ENCODE measurements around the gene SCARB1. TPM values are rescaled to one million over a fixed set of nuclear protein-coding genes. Genes with fewer than 3 reads are reported as not detected.
A peak's percentile ranks its signal among the peaks of the same experiment; 100 is the strongest.

Gene SCARB1
- total RNA-seq, 1 experiment from 2014 or later = 359 TPM

DNA sequence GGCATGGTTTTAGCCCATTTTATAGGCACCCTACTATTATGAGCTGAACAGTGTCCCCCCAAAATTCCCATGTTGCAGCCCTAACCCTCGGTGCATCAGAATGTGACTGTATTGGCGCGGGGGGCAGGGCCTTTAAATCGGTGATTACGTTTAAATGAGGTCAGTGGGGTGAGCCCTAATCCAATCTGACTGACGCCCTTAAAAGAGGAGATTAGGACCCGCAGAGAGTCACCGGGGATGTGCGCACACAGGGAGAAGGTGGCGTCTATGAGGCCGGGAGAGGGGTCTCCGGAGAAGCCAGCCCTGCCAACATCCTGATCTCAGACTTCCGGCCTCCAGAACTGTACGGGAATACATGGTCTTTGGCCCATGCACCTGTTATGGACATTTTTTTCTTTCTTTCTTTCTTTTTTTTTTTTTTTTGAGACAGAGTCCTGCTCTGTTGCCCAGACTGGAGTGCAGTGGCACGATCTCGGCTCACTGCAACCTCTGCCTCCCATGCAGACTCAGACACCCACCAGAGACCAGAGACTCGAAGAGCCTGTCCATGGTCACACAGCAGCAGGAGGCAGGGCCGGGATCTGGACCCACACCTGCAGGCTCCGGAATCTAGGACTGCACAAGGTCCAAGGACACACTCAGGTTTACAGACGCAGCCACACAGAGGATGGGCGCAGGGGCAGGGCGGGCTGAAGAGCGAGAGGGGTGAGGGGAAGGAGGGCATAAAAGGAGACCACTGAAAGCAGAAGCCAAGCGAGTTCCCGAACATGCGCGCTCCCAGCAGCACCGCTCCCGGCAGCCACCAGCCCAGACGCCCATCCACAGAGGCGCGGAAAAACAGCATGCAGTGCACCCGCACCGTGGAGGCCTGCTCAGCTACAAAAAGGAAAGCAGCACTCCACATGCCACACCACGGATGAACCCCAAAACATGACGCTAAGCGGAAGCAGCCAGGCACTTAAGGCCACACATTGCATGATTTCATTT, 19.0 kb downstream of the SCARB1 start:
- ATAC-seq (no peak), DNase-seq (ENCODE audit: low read depth, low spot score) (no peak)
- TF ChIP-seq SIN3A (IDR thresholded peaks at IDR 0.05; ENCODE audit: borderline replicate concordance, insufficient read depth, low read depth, low read length) (no peak), TCF7L2 (IDR thresholded peaks at IDR 0.05; ENCODE audit: low read depth, low read length) (no peak), POLR2AphosphoS5 (IDR thresholded peaks at IDR 0.05; ENCODE audit: low read depth, low read length) (no peak)
- ChIA-PET CTCF (no interaction called here), POLR2A (no interaction called here)
- Histone ChIP-seq H3K4me1 (ENCODE audit: control insufficient read depth, insufficient read depth, low read length) (peaks cover 46% of the 10 kb centered on the region), H3K36me3 (ENCODE audit: control insufficient read depth, insufficient read depth, low read length) (no peaks in the 10 kb centered on the region), H3K4me3 (ENCODE audit: low read depth in 2 of 2, low read length in 2 of 2) (no peak overlapping the region), H3K9me3 (ENCODE audit: control insufficient read depth, insufficient read depth, low read depth, low read length) (no peaks in the 10 kb centered on the region), H3K27ac (ENCODE audit: low read length) (no peak overlapping the region), H3K27me3 (ENCODE audit: control insufficient read depth, insufficient read depth, low read length) (no peaks in the 10 kb centered on the region)
- in situ Hi-C loops (cut with HindIII; ENCODE audit: low pct_unique_long_range_greater_than_20kb, low sequenced_read_pairs) = no loop called here
- intact Hi-C loops (cut with micrococcal nuclease; ENCODE audit: unreplicated experiment) = no loop called here
- no TSS peak for BruUV-seq (replicated peaks)

DNA sequence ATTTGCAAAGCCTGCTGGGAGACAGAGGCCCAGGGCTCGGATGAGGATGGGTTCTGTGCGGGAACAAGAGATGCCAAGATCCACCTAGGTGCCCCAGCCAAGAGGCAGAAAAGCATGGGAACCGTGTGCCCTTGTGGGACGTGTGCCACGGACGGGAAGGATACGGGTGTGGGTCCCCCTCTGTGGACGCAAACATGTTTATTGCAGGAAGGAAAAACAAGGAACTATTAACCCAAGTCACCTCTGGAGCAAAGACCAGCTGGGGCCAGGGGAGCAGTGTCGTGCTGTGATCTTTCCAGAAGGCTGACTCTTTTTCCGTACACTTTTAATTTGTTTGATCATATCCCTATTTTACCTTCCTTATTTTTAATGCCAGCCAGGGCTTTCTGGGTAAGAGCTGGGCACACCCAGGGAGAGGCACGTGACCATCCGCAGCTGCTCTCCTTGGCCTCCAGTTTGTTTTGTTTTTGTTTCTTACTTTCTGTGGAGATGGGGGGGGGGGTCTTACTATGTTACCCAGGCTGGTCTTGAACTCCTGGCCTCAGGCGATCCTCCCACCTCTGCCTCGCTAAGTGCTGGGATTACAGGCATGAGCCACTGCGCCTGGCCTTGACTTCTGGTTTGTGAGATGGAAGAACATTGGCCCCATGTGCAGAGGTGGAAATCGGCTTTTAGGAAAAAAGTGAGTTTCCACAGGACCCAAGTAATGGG, 20.7 kb downstream of the SCARB1 start:
- no peaks in the 10 kb centered on the region for H3K36me3 ChIP-seq (ENCODE audit: control insufficient read depth, insufficient read depth, low read length)
- no peaks in the 10 kb centered on the region for H3K27me3 ChIP-seq (ENCODE audit: control insufficient read depth, insufficient read depth, low read length)
- ATAC-seq = no peak
- H3K27ac ChIP-seq (ENCODE audit: low read length) = peak overlapping the region; percentile 60
- H3K4me3 ChIP-seq (ENCODE audit: low read depth in 2 of 2, low read length in 2 of 2) = no peak overlapping the region
- TSS peak; percentile 30 for BruUV-seq (replicated peaks)
- H3K4me1 ChIP-seq (ENCODE audit: control insufficient read depth, insufficient read depth, low read length) = peaks cover 50% of the 10 kb centered on the region
- TF ChIP-seq TCF7L2 (IDR thresholded peaks at IDR 0.05; ENCODE audit: low read depth, low read length) (no peak), REST (IDR thresholded peaks at IDR 0.05; ENCODE audit: insufficient read depth in 1 of 2, low read depth in 2 of 2, low read length in 1 of 2) (no peak), SIN3A (IDR thresholded peaks at IDR 0.05; ENCODE audit: borderline replicate concordance, insufficient read depth, low read depth, low read length) (no peak), CTCF (IDR thresholded peaks at IDR 0.05) (no peak), POLR2AphosphoS5 (IDR thresholded peaks at IDR 0.05; ENCODE audit: low read depth, low read length) (no peak)
- DNase-seq (ENCODE audit: low read depth, low spot score) = no peak
- in situ Hi-C loops (cut with HindIII; ENCODE audit: low pct_unique_long_range_greater_than_20kb, low sequenced_read_pairs) = no loop called here
- ChIA-PET POLR2A (no interaction called here), CTCF (no interaction called here)
- intact Hi-C loops (cut with micrococcal nuclease; ENCODE audit: unreplicated experiment) = no loop called here
- H3K9me3 ChIP-seq (ENCODE audit: control insufficient read depth, insufficient read depth, low read depth, low read length) = no peaks in the 10 kb centered on the region

All from Panc1 (cell line).